HG03064 (cell line): ENCODE data around the gene ZNF296.

Experiments used
- ATAC-seq: cut with Tn5 transposase; IDR thresholded peaks from one replicate; pipeline ENCODE4 v1.9.1; 2021; ENCODE audit warnings: low read depth; ENCODE audit not compliant: unreplicated experiment

ZNF296 gene

DNA sequence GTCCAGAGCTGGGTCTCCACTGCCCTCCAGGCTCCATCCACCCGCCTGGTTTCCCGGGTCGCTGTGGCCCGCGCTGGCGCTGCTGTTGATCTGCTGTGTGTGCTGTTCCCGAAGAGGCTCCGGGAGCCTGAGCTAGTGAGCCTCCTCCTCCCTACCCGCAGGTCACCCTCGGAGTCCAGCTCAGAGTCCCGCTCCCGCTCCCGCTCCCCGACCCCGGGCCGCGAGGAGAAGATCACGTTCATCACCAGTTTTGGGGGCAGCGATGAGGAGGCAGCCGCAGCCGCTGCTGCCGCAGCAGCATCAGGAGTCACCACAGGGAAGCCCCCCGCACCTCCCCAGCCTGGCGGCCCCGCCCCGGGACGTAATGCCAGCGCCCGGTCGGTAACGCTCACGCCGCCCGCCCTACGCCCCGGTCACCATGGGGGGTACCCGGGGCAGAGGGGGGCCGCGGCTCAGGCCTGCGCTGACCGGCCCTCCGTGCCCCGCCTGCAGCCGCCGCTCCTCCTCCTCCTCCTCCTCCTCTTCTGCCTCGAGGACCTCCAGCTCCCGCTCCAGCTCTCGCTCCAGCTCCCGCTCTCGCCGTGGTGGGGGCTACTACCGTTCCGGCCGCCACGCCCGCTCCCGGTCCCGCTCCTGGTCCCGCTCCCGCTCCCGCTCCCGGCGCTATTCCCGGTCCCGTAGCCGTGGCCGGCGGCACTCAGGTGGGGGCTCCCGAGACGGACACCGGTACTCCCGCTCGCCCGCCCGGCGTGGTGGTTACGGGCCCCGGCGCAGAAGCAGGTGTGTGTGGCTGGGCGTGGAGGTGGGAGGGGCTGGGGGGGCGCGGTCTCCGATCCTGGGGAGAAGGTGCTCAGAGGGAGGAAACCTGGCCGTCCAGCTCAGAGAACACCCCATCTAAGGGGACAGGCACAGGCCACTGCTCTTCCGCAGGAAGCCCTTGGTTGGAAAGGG, 12.2 kb downstream of the ZNF296 start:
- ATAC-seq: no peak

DNA sequence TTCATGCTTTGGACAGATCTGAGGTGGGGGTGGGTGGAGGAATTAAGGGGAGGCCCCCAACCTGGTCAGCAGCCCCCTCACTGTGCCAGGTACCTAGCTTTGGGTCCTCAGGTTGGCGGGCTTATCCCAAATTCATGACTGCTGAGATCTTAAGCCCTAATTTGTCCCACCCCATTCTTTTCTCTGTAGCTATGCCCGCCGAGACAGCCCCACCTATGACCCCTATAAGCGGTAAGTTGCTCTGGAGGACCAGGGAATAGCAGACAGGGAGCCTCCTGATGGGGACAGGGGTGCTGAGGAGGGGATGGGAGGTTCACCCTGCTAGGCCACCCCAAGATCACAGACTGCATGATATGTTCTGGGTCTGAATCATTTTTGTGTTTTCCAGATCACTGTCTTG, 14.3 kb downstream of the ZNF296 start:
- no peak for ATAC-seq

DNA sequence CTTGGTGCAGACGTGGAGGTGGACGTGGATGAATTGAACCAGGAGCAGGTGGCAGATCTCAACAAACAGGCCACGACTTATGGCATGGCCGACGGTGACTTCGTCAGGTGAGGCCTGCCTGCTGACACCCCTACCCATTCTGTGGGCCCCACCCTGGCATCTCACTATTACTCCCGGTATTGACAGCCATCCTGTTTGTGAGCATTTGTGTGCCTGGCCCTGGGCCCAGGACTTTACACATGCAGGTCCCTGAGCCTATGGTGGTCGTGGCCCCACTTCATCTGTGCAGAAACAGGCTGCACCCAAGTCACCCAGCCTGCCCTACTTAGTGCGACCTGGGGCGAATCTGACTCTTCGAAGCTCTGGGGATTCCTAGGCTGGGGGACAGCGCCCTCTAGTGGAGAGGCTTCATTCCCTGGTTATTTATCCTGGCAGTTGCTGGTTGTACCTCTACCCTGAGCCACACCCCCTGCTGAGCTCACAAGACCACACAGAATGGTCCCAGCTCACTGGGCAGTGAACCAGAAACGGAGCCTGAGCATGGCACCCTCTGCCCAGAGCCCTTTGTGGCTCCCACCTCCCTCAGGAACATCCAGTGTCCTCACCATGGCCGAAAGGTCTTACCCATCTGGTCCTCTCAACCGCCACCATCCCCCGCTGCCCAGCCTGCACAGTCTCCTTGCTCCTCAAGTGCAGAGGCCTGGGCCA, 16.9 kb downstream of the ZNF296 start:
- no peak for ATAC-seq

DNA sequence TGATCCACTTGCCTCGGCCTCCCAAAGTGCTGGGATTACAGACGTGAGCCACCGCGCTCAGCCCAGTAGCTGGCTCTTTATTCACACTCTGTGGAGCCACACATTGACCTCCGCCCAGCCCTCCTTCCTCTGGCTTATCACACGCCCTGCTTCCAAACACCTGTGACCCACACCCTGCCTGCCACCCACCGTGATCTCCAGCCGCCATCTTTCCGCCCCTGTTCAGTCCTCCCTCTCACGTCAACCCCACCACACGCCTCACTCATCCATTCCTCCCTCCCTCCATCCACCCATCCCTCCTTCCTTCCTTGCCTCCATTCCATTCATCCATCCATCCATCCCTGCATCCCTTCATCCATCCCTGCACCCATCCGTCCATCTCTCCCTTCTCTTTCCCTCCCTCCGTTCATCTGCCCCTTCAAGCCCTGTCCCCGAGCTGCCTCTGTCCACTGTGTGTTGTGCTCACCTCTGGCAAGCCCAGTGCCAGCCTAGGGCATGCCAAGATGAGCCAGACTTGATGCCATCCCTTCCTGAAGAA, 17.6 kb downstream of the ZNF296 start:
- ATAC-seq: no peak

- ATAC-seq: no peak
These were observed 18.8 kb downstream of the ZNF296 start for GRCh38 chr19:45057444-45057843.

GRCh38 chr19:45056831-45057230, 19.4 kb downstream of the ZNF296 start:
- no peak for ATAC-seq

GRCh38 chr19:45051929-45052579, 24.2 kb downstream of the ZNF296 start:
- no peak for ATAC-seq

GRCh38 chr19:45050036-45050435, 26.2 kb downstream of the ZNF296 start:
- no peak for ATAC-seq

DNA sequence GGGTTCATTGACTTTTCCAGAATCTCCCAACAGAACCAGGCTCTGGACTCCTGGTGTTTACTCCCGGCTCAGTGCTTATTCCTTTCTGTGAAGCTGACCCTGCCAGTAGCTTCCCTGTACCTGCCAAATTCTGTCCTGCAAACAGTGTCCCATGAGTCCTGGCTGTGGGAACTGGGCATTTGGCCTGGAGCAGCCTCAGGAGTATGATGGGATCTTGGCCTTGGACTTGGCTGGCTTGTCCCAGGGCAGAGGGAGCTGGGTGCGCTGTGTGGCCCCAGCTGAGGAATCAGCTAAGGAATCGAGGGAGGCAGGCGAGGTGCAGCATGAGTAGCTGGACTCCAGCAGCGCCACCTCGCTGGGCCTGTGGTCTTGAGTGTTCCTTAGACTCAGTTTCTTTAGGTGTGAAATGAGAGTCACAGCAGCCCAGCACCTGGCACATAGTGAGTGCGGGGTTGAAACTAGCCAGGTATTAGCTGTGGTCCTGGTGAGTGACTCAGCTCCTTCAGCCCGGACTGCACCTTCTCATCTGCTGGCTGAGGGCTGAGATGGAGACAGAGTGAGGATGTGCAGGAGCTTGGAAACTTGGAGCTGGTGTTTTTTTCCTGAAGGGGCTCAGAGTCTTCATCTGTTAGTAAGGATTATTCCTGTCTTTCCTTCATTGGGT, 27.1 kb downstream of the ZNF296 start:
- ATAC-seq: no peak

GRCh38 chr19:45047188-45047797, 29.0 kb downstream of the ZNF296 start:
- ATAC-seq: peak; percentile 60

- no peak for ATAC-seq
These were observed 29.9 kb downstream of the ZNF296 start for GRCh38 chr19:45046355-45046754.

- no peak for ATAC-seq
These were observed 30.5 kb downstream of the ZNF296 start for GRCh38 chr19:45045671-45046353.

DNA sequence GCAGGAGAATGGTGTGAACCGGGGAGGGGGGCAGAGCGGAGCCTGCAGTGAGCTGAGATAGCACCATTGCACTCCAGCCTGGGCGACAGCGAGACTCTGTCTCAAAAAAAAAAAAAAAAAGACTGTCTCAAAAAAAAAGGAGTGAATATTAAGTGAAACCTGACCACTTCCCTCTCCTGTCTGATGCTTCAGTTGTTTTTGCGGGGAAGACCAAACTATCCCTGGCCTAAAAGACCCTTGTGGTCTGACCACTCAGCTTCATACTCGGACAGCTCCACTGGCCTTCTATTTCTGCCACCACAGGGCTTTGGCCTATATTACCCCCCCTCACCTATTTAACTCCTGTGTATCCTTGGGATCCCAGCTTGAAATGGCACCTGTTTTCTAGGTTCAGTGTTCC, 35.2 kb downstream of the ZNF296 start:
- ATAC-seq: no peak

- ATAC-seq: no peak
These were observed 36.1 kb downstream of the ZNF296 start for GRCh38 chr19:45040059-45040771.

DNA sequence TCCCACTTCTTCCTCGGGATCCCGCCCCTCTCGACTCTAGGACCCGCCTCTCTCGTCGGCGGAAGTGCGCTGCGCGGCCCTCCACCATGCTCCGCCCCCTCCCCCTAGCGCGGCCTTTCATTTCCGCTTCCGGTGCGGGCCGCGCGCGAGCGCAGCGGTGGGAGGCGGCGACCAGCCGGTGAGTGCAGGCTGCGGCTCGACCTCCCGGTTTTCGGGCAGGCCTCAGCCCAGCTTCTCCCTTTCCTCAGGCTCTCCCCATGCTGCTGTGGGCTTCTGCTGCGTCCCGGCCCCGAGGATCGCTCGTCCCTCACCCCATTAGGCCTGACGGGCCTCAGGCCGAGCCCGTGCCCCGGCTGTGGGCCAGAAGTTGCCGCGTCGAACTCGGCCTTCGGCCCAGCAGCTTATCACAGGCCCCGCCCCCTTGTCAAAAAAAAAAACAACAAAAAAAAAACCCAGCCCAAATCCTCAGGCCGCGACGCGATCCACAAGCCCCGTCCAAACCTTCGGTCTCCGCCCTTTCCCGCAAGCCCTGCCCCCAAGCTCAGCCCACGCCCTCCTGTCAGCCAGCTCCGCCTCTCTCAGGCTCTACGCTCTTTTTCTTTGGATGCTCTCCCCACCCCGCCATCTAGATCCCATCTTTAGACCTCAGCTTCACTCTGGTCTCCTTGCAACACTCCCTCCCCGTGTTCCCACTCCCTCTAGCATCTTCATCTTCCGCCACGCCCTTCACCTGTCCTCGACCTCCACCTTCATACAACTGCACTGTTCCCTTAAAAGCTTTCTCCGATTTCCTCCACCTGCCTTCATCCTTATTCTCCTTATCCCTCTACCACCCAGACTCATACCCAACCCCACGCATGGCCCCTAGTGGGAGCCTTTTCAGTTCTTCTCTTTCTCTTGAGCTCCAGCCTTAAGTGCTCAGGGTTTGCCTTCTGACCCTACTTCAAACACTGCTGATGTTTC, 37.1 kb downstream of the ZNF296 start, which contains the start of gene CLASRP:
TSS of gene CLASRP (plus strand) at position 115 of the 963 bp plus-strand sequence. CDS start 1,168 bp downstream, outside the sequence.
- ATAC-seq: peak; percentile 82

- no peak for ATAC-seq
These were observed 38.7 kb downstream of the ZNF296 start for GRCh38 chr19:45037393-45038169.

DNA sequence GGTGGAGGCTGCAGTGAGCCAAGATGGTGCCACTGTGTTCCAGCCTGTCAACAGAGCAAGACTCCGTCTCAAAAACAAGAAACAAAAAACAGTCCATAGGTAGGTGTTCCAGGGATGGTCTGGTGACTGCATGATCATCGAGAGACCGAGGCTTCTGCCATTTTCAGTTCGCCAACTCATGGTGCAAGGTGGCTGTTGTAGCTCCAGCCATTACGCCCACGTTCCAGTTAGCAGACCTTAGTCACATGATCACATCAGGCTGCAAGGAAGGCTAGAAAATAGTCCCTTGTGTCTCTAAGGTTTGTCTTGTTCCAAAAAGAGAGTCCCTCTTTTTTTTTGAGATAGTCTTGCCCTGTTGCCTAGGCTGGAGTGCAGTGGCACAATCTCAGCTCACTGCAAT, 40.5 kb downstream of the ZNF296 start:
- no peak for ATAC-seq
